Lung microvascular endothelial cell (primary cell): ENCODE results near the gene ARHGAP25. TPM values are rescaled to one million over a fixed set of nuclear protein-coding genes. Genes with fewer than 3 reads are reported as not detected.

ENCODE experiments used
- DNase-seq, 2 donors: peaks; one replicate each; pipeline versions ENCODE4 v3.0.0 to v3.0.0-alpha.2; 2010; ENCODE audit warnings: low read depth in 2 of 2
- total RNA-seq: library from RNA; depleted of rRNA; stranded (reverse); fragments of >200 nt; gene quantifications from 2 replicates; pipeline ENCODE4 v1.2.1, GENCODE V29; 2014

ARHGAP25 gene
- total RNA-seq, 1 donor from 2014 or later = 10.1 TPM

DNA sequence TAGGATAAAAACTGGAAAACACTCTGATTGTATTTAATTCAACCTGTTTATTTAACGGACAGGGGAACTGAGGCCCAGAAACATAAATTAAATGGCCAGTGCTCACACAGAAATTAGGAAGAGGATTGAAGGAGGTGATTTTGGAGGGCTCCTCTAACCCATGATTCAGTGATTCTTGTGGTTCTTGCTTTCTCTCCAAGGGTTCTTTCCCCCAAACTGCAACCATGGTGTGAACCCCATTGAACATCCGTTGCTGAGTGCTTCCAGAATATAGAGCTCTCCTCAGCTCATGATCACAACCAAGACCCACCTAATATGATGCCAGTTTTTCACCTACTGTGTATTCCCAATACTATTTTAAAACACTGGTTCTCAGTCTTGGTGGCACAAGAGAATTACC lies 95.1 kb downstream of the ARHGAP25 start:
- no peak for DNase-seq

DNA sequence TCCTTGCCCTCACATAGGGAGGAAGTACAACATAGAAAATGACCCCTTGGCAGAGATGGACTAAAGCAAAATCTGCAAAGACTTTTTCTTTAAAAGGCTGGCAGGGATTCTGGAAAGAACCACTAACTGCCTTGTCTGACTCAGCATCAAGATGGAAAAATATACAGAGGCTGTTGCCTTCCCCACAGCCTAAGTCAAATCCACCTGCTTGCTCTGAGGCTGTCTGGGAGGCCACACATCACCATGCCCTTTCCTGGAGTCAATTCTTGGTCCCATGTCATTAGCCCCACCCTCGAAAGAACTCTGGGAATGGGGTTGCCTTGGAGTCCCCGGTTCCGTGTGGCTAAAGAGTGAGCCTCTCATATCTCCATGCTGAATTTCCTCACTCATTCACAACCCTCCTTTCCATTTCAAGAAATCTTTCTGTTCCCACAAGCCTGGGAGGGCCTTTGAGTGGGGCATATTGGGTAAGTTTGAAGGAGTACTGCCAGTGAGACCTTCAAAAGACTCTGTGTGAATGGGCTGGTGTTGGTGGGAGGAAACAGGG lies 97.1 kb downstream of the ARHGAP25 start:
- peak; percentile 34 to 79 for DNase-seq

DNA sequence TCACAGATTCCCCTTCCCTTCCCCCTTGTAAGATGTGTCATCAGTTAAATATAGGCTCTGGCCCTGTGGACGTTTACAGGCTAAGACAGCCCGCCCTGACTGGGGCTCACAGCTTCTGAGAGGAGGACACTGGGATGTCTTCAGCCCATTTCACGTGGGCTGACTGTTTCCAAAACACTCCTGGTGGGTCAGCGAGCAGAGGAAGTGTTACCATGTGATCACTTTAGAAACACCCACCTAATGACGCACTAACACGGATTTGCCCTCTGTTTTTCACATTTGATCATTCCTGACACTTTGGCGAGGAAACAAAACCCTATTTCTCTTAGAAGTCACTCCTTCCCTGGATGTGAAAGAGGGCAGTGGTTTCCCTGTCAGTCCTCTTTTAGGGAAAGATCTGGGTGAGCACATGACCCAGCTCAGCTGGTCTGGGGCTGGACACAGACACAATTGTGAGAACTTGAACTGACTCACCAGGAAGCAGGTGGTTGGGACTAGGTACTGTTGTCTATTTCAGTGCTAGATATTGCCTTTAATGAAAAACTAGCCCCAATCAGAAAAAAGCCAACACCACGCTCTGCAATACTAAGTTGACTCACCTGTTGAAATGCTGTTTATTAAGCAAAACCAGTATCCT lies 97.7 kb downstream of the ARHGAP25 start:
- peak; percentile 96 to 99 for DNase-seq

DNA sequence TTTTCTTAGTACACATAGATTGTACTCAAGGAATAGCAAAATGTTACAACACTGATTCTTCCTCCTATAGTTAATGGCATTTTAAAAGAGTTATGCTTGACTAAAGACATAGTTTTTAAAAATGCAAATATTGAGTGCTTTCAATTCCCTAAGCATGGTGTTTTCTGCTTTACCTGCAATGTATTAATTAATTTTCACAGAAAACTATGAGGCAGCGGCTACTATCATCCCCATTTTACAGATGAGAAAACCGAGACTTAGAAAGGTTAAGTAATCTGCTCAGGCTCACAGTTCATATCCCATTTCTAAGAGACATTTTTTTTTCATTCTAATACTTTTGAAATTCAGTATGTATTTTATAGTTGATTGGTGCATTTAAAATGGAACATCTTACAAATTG lies 98.6 kb downstream of the ARHGAP25 start:
- DNase-seq = no peak

DNA sequence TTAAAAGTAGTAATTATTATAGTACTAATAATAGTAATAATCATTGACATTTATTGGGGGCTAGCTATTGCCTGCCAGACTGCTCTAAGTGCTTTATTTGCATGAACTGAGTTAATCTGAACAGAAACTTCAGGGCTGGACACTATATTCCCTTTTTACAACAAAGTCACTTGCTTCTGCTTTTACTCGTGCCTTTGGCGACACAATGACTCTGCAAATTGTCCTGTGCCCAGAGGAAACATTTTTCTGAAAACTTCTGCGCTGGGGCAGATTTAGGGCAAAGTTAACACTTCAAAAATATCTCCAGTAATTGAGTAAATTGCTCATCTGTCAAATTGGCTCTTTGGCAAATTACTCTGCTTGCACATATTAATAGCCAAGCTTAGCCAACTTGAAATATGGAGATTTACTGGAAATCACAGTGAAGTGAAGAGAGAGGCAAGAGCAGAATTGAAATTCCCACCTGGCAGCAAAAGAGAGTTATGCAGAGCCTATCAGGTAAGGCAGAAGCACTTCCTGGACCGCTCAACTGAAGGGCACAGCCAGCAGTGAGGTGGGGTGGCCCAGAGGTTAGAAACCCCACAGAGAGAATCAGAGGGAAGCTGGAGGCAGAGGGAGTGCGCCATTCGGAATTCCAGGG lies 100.2 kb downstream of the ARHGAP25 start:
- DNase-seq = no peak

DNA sequence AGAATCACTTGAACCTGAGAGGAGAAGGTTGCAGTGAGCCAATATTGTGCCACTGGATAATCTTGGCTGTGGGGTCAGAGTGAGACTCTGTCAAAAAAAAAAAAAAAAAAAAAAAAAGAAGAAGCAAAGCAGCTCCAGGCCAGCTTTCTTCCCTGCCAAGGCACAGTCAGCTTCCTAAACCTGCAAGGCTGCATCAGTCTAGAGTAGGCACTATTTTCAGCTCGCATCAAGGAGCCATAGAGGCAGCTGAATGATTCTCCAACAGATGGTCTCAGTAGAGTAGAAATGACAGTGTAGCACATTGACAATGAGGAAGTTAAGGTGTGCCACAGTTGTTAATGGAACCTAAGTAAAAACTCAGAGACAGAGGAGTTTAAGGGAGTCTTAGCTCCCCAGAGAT lies 101.0 kb downstream of the ARHGAP25 start:
- no peak for DNase-seq

DNA sequence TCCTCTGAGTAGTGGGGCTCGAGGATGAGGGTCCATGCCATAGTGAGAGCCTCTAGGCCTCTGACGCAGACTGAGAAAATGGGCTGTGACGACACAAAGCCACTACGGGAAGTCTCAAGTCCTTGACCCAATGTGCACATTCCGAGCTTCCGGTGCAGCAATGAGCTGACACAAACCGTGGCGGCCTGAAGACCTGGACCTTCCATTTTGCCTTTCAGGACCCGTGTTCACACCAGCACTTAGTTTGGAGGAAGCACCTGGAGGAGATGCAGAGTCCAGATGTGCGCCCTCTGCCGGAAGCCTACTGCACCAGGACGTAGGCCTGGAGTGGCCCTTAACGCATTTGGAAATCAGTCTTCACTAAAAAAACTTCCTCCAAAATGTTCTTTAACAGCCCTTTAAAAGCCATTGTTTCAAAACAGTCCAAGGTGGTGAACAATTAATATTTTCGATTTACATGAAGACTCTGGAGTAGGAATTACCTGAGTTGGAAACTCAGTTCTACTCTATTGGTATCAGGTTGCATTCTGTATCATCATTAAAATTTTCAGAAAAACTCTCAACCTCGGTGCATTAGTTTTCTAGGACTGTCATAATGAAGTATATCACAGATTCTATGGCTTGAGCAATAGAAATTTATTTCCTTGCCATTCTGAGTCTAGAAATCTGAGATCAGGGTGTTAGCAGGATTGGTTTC lies 102.7 kb downstream of the ARHGAP25 start:
- peak; percentile 82 to 86 for DNase-seq

DNA sequence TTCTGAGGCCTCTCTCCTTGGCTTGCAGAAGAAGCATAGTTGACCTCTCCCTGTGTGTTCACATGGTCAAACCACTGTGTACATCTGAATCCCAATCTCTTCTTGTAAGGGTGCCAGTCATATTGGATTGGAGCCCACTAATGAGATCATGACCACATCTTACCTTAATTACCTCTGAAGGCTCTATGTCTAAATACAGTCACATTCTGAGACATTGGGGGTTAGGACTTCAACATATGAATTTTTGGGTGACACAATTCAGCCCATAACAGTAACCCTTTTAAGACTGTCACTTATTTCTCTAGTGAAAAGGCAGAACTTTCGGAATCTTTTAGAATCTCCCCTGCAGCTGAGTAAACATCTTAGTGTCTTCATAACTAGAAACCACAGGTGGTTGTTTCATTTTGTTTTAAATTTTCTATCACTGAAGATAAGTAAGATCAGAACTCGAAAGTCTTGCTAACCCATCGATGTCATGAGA lies 103.3 kb downstream of the ARHGAP25 start:
- DNase-seq = peak in 1 of 2 donors; percentile 17

DNA sequence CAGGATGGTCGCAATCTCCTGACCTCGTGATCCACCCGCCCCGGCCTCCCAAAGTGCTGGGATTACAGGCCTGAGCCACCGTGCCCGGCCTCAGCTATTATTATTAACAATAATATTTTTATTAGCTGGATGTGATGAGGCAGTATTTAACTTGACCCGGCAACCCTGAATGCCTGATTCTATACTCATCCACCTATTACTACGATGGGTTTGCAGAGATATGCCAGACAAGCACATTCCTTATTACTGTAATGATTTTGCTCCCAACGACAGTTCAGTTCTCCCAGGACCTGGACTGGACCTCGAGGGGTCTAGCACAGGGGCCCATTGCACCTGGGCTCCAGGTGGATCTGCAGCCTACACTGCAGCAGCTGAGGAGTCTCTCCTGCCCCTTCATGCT lies 104.0 kb downstream of the ARHGAP25 start:
- no peak for DNase-seq

DNA sequence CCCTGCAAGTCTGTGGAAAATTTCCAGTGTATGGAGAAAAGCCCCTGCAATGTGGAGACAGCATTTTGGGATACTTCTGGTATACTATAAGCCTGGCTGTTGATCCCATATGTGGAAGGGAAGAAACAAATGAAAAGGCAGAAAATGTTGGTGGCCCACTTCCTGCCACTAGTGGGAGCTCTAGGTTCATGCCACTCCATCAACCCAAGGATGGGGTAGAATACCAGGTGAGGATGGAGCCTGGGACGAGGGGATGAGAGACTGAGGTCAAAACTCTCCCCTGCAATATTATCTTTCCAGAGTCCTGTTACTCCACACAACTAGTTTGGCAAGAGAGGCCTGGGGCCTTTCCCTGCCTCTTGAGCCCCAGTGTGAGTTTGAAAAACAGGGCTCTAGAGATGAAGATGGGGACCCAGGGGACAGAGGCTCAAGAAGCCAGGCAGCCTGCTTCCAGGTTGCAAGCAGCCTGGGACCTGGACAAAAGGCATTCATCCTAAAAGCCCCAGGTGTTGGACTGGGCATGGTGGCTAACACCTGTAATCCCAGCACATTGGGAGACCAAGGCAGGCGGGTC lies 104.7 kb downstream of the ARHGAP25 start:
- peak; percentile 22 to 41 for DNase-seq

DNA sequence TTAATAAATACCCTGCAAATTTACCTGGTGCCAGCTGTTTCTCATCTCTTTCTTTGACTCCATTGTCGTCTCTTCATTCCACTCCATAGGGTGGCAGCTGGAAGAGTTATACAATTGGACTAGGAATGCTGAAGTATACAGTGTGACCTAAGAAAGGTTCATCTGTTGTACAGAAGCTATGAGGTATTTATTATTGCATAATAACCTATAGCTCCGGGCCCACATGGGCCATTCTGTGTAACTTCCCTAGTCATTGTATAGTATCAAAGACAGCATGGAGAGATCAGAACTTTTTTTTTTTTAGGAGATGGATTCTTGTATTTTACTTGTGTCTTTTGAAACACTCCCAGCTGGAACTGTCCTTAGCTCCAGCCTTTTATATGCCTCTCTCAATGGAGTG lies 110.4 kb downstream of the ARHGAP25 start:
- DNase-seq = no peak

DNA sequence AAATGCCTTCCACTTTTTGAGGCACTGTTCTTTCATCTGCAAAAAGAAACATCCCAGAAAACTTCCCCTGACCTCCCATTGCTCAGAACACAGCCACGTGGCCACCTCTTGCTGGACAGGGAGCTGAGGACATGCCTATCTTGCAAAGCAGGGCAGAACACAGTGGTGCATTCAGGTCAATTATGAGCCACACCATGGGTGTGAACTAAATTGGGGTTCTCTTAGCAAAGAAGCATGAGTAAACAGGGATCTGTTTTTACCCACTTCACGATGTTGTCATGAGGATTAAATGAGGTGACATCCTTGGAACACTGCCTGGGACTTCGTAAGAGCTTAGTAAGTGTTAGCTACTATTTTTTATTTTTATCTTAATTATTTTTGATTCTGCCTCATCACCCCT lies 111.5 kb downstream of the ARHGAP25 start:
- DNase-seq = no peak

DNA sequence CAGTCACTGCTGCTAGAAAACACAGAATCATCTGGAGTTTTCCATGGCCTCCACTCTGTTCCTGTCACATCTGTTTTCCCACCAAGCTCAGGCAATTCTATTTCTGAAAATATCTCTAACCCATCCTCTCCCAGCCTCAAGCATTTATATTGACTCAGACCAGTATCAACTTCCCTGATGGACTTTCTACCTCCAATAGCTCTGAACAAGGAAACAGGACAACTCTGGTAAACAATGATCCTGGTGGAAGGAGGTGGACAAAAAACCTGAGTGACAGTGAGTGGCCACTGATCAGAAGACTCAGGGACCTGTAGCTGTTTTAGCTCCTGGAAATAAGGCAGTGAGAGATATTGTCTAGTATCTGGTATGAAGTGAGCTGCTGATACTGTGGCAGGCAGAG lies 113.1 kb downstream of the ARHGAP25 start:
- no peak for DNase-seq

DNA sequence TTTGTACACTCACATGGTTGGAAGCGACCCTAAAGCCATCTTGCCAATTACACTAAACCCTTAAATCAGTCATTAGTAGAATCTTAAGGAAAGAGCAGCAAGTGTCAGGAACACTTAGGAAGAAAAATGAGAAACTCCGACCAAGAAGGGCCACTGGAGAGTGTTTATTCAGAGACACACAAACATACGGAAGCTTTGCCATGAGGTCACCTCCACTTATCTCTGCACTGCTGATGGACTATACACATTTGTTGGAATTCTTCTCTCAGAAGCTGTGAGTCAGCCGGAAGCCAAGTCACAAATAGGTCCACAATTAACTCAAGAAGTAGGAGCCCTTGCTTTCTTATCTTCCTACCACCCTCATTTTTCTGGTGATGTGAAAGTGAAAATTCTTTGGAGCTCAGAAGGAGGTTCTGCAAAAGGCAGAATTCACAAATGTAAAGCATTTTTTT lies 115.0 kb downstream of the ARHGAP25 start:
- DNase-seq = peak in 1 of 2 donors; percentile 95

DNA sequence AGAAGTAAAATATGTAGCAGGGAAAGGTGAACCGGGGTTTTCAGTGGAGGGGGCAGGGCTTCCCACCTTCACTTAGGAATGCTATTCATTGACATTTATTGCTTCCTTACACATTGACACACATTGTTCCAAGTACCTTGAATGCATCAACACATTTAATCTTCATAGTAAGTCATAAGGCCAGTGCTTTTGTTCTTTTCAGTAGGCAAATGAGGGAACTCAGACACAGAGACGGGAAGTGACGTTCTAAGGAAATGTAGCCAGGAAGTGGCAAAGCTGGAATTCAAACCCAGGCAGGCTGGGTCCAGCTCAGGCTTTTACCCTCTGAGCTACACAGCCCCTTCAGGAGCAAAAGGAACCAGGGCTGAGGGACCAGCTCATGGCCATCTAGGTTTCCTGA lies 115.9 kb downstream of the ARHGAP25 start:
- DNase-seq = peak in 1 of 2 donors; percentile 57

DNA sequence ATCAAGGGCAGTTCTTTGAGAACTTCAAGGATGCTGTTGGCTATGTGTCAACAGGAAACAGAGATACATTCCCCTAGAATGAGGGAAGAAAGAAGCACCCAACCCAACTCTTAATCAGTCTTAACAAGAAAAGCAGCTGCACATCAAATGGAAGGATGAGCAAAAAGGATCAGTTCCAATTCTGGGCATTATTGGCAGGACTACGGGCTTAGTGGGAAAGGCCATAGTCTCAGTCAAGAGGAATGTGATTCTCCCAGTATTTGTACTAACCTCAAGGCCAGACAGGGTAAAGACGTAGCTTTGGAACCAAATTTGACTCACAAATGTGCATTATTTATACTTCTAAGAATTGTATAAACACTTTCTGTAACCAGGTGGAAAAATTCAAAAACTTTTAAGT lies 118.4 kb downstream of the ARHGAP25 start:
- DNase-seq = peak in 1 of 2 donors; percentile 17

DNA sequence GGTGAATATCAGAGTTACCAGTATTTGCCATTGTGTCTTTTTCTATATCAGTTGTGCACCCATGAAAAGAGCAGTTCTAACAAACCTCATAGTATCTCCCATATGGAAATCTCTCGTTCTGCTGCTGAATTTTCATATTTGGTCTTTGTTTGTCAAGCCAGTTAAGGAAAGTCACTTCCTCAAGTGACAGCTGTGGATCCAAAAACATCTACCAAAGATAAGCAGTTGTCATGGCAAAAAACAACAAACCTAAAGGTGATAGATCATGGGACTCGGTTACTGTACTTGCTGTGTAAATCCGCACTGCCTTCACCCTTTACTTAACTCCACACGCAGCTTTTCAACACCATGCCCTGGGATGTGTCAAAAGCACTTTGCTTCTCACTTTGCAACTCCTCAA lies 119.3 kb downstream of the ARHGAP25 start:
- DNase-seq = no peak

DNA sequence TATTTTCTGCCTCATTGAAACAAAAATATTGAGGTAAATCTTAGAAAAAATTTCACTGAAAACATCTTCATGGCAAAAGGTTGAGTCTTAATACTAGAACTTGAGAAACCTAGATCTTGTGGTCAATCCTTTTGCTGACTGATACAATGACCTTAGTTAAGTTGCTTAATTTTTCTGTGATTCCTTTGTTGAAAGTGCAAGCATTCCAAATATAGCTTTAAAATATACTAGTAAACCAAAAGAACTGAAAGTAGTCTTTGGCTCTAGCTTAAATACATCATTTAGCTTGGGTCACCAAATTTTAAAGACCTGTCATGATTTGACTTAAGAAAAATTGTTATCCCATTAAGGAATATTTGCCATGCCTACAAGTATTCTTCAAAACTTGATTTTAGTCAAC lies 119.9 kb downstream of the ARHGAP25 start:
- no peak for DNase-seq

DNA sequence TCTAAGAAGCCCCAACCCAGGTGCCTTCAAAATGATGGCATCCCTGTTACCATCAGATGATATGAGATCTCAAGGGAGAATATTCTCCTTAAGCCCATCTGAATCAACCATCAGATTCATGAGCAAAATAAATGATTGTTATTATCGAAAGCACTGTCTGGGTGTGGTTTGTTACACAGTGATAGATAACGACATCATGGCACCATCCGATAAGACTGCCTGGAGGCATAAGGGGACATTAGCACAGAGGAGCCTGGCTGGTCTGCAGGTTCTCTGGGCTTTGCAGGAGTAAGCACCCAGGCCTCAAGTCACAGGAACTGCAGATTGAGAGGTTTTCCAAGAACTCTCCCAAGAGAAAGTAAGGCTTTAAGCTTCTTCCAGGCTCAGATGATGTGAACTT lies 120.9 kb downstream of the ARHGAP25 start:
- DNase-seq = no peak

DNA sequence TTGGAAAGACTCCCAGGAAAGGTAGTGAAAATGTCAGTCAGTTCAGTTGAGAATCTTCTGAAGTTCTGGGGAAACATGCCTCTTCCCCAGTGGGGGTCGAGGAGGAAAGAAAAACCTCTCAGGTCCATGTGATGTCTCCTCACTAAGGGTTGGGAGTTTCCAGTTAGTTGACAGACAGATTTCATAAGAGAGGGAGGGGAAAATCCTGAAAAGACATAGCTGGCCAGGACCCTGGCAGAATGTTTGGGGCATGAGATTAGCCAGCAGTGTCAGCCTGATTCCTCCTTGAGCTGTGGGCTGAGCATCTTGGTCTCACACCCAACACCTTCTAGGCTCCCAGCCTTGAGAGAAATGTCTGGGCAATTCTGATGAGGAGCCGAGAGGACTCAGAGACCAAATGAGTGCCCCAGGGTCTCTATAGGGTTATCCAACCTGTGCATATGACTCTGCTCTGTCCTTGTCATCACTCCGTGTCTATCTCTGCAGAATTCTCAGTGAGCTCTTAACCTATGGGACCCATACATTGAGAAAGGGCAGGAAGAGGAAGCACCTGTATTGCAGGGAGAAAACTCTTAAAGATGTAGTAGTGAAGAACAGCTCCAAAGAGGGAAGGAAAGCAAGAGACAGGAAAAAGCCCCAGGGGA lies 122.7 kb downstream of the ARHGAP25 start:
- DNase-seq = no peak

DNA sequence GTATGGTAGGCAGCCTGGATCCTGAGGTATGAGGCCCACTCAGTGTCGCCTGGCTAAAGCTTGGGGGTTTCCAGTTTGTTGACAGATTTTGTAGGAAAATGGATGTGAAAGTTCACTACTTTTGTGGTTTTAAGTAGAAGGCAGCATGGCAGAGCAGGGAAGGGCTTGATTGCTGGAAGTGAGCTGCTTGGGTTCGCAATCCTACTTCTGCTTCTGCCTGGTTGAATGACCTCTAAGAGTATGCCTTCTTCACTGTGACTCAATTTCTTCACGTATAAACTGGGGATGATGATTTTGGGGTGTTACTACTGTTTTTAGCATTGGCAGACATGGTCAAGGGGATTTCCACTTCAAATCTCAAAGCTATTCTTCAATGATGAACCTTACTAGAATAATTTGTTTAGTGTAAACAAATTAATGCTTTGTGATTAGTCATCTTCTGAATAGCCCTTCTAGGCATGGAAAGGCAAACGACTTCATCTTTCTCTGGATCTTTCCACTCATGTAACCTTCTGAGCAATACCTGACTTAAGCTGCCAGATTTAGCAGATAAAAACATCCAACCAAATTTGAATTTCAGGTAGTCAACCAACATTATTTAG lies 123.3 kb downstream of the ARHGAP25 start:
- DNase-seq = peak in 1 of 2 donors; percentile 20
